ENCODE results near the gene LGR5. TPM values are rescaled to one million over a fixed set of nuclear protein-coding genes. Genes with fewer than 3 reads are reported as not detected.

Gene LGR5
- total RNA-seq, 1 donor from 2014 or later: not detected

- intact Hi-C loops (cut with micrococcal nuclease): no loop called here
These were observed 152.0 kb downstream of the LGR5 start for GRCh38 chr12:71591601-71592000.

GRCh38 chr12:71592841-71593240 lies 153.2 kb downstream of the LGR5 start:
- intact Hi-C loops (cut with micrococcal nuclease): no loop called here

GRCh38 chr12:71594214-71594948 lies 154.8 kb downstream of the LGR5 start:
- intact Hi-C loops (cut with micrococcal nuclease): no loop called here

GRCh38 chr12:71599210-71599609 lies 159.6 kb downstream of the LGR5 start:
- intact Hi-C loops (cut with micrococcal nuclease): no loop called here

- intact Hi-C loops (cut with micrococcal nuclease): no loop called here
These were observed 161.9 kb downstream of the LGR5 start for GRCh38 chr12:71601546-71601945.

DNA sequence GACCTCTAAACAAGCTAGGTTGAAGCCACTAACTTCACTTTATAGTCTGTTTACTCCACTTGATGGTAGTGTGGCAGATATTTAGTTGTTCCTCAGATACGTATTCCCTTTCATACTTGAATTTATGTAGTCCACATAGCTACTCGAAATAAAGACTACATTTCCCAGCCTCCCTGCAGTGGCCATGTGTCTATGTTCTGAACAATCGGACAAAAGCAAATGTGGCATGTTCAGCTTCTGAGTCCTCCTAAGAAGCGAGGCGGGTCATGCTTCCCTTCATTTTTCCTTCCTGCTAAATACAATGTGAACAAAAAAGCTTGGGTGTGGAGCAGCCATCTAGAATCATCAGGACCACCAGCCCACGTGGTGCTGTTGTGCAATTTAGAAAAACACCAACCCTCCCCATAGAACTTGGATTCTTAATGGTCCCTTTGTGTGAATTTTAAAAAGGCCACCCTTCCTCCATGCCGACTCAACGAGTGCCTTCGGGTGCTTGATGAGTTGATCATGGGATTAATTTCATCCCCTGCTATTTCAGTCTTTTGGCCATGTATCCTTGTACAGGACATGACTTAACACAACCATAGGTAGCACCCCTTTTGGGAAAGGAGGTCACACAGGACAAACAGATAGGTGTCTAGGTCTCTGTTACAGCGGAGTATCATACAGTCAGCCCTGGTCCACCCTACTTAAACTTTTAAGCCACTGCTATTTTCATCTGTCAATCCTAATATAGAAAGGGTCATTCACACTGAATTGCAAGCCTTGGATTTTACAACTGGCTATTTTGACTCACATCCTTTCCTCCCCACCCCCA lies 163.4 kb downstream of the LGR5 start:
- intact Hi-C loops (cut with micrococcal nuclease): no loop called here

DNA sequence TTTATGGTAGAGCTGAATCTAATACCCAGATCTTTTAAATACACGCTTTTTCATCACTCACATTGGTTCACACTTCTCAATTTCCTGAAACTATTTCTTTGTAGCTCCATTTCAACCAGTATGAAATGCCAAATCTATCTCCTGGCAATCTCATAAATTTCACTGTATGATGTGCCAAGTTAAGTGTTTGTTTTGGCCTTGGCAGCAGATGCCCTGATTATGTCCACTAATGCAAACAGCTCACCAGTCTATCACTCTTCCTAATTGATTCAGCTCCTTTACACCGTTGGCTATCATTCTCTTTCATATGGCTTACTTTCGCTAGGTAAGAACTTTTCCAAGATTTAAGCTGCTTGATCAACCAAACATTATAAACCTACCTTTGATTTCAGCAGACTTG lies 165.4 kb downstream of the LGR5 start:
- intact Hi-C loops (cut with micrococcal nuclease): no loop called here

- intact Hi-C loops (cut with micrococcal nuclease): no loop called here
These were observed 168.1 kb downstream of the LGR5 start for GRCh38 chr12:71607494-71608330.

- intact Hi-C loops (cut with micrococcal nuclease): loop anchor here (1.0 kb wide), 1 partner anchor 137 kb away; no protein-coding TSS in a partner anchor
These were observed 170.6 kb downstream of the LGR5 start for GRCh38 chr12:71610031-71610795.

- intact Hi-C loops (cut with micrococcal nuclease): no loop called here
These were observed 182.3 kb downstream of the LGR5 start for GRCh38 chr12:71621938-71622337.

- intact Hi-C loops (cut with micrococcal nuclease): loop anchor here (5.0 kb wide), 1 partner anchor 37 kb away; the partner anchor contains the start of genes THAP2 and ZFC3H1
These were observed 185.9 kb downstream of the LGR5 start for GRCh38 chr12:71625476-71625875.

DNA sequence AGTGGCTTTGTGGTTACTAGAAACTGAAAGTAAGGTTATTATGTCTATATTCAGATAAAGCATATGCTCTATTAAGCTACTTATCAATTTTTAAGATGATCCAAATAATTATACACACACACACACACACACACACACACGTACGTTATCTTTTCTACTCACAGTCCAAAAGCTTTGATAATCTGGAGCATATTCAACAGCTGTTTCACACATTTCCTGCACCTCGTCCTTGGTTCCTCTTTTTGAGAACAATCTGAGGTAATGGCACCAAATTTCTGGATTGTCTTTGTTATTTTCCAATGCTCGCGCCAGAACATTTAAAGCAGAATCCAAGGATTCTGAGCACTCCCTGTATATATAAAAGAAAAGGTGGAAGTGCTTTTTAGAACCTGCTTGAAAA lies 186.5 kb downstream of the LGR5 start:
- intact Hi-C loops (cut with micrococcal nuclease): loop anchor here (5.0 kb wide), 1 partner anchor 36 kb away; the partner anchor contains the start of genes THAP2 and ZFC3H1

DNA sequence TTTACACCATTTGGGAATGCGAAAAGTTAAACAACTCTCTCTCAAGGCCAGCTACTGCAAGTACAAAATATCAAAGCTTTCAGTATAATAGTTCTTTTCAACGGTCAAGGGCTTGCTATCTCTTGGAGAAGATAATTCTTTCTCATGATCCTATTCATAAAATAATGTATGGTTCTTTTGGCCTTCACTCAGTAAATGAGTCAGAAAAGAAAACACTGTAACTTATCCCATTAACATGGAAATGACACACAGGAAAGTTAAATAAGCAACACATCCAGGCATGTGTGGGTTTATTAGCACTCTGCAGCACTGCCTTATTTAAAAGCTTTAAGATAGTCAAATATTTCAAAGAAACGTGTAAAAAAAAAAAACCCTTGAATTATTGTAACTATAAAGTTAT lies 187.2 kb downstream of the LGR5 start:
- intact Hi-C loops (cut with micrococcal nuclease): loop anchor here (5.0 kb wide), 1 partner anchor 36 kb away; the partner anchor contains the start of genes THAP2 and ZFC3H1

- intact Hi-C loops (cut with micrococcal nuclease): loop anchor here (5.0 kb wide), 1 partner anchor 35 kb away; the partner anchor contains the start of genes THAP2 and ZFC3H1
These were observed 187.9 kb downstream of the LGR5 start for GRCh38 chr12:71627438-71628002.

Other genes starting within 250 kb of the LGR5 start
- 71.1 and 73.0 TPM in 2 replicates for gene ZFC3H1, start 224.1 kb downstream of the LGR5 start, total RNA-seq
- gene THAP2, start 224.5 kb downstream of the LGR5 start, total RNA-seq: 4.9 and 5.7 TPM in 2 replicates
- 17.2 and 18.5 TPM in 2 replicates for gene TMEM19, start 246.3 kb downstream of the LGR5 start, total RNA-seq

Measured in T-helper 2 cell treated with Interferon-gamma antibody and Interleukin-4, amounts not matched to agents 100 ng/mL and 5 ng/mL, for 36 hours (primary cell).